ENCODE results near the gene PDS5A.

The PDS5A gene

GRCh38 chr4:39883646-39884045, 94.1 kb downstream of the PDS5A start:
- no peak overlapping the region for H3K9ac ChIP-seq
- no peak for TF ChIP-seq Cebpa-rat (IDR thresholded peaks at IDR 0.05)
- no peaks in the 10 kb centered on the region for H4K20me1 ChIP-seq
- H3K27ac ChIP-seq = no peak overlapping the region
- H3K4me3 ChIP-seq = no peak overlapping the region
- no peaks in the 10 kb centered on the region for H3K27me3 ChIP-seq
- no peak overlapping the region for H3K4me2 ChIP-seq
- peaks cover 91% of the 10 kb centered on the region for H3K36me3 ChIP-seq
- no peaks in the 10 kb centered on the region for H3K9me3 ChIP-seq
- no peaks in the 10 kb centered on the region for H3K4me1 ChIP-seq

- Histone ChIP-seq H3K4me3 (no peak overlapping the region), H3K9me3 (no peaks in the 10 kb centered on the region), H3K9ac (no peak overlapping the region), H3K27ac (no peak overlapping the region), H3K4me2 (no peak overlapping the region), H3K27me3 (no peaks in the 10 kb centered on the region), H3K4me1 (no peaks in the 10 kb centered on the region), H3K36me3 (peaks cover 91% of the 10 kb centered on the region), H4K20me1 (no peaks in the 10 kb centered on the region)
- no peak for TF ChIP-seq Cebpa-rat (IDR thresholded peaks at IDR 0.05)
These were observed 95.9 kb downstream of the PDS5A start for GRCh38 chr4:39881789-39882188.

- H3K9me3 ChIP-seq = no peaks in the 10 kb centered on the region
- no peak overlapping the region for H3K27ac ChIP-seq
- no peaks in the 10 kb centered on the region for H3K4me1 ChIP-seq
- no peaks in the 10 kb centered on the region for H3K27me3 ChIP-seq
- no peak overlapping the region for H3K4me3 ChIP-seq
- TF ChIP-seq Cebpa-rat (IDR thresholded peaks at IDR 0.05) = no peak
- H3K36me3 ChIP-seq = peaks cover 89% of the 10 kb centered on the region
- no peaks in the 10 kb centered on the region for H4K20me1 ChIP-seq
- no peak overlapping the region for H3K9ac ChIP-seq
- H3K4me2 ChIP-seq = no peak overlapping the region
These were observed 99.7 kb downstream of the PDS5A start for GRCh38 chr4:39877971-39878370.

DNA sequence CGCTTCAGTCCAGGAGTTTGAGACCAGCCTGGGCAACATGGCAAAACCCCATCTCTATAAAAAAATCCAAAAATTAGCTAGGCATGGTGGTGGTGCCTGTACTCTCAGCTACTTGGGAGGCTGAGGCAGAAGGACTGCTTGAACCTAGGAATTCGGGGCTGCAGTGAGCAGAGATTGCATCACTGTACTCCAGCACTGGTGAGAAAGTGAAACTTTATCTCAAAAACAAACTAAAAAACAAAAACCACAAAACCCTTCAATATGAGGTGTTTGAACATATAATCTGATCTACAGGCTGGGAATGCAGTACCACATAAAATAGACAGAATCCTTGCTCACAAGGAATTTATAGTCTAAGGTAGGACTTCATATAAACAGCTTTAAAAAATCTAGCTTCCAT, 103.9 kb downstream of the PDS5A start:
- no peaks in the 10 kb centered on the region for H3K9me3 ChIP-seq
- H3K4me1 ChIP-seq = no peaks in the 10 kb centered on the region
- H3K27ac ChIP-seq = no peak overlapping the region
- no peak overlapping the region for H3K4me2 ChIP-seq
- no peaks in the 10 kb centered on the region for H4K20me1 ChIP-seq
- no peak overlapping the region for H3K9ac ChIP-seq
- TF ChIP-seq Cebpa-rat (IDR thresholded peaks at IDR 0.05) = no peak
- H3K4me3 ChIP-seq = no peak overlapping the region
- H3K27me3 ChIP-seq = no peaks in the 10 kb centered on the region
- peaks cover 97% of the 10 kb centered on the region for H3K36me3 ChIP-seq

- Histone ChIP-seq H3K4me2 (no peak overlapping the region), H3K27ac (no peak overlapping the region), H3K27me3 (no peaks in the 10 kb centered on the region), H4K20me1 (no peaks in the 10 kb centered on the region), H3K9me3 (no peaks in the 10 kb centered on the region), H3K4me1 (no peaks in the 10 kb centered on the region), H3K9ac (no peak overlapping the region), H3K4me3 (no peak overlapping the region), H3K36me3 (peaks cover 92% of the 10 kb centered on the region)
- no peak for TF ChIP-seq Cebpa-rat (IDR thresholded peaks at IDR 0.05)
These were observed 112.4 kb downstream of the PDS5A start for GRCh38 chr4:39865280-39865679.

- Histone ChIP-seq H4K20me1 (no peaks in the 10 kb centered on the region), H3K4me2 (no peak overlapping the region), H3K4me3 (no peak overlapping the region), H3K9ac (no peak overlapping the region), H3K9me3 (no peaks in the 10 kb centered on the region), H3K27ac (no peak overlapping the region), H3K4me1 (no peaks in the 10 kb centered on the region), H3K36me3 (peaks cover 92% of the 10 kb centered on the region), H3K27me3 (no peaks in the 10 kb centered on the region)
- no peak for TF ChIP-seq Cebpa-rat (IDR thresholded peaks at IDR 0.05)
These were observed 113.3 kb downstream of the PDS5A start for GRCh38 chr4:39864391-39864790.

DNA sequence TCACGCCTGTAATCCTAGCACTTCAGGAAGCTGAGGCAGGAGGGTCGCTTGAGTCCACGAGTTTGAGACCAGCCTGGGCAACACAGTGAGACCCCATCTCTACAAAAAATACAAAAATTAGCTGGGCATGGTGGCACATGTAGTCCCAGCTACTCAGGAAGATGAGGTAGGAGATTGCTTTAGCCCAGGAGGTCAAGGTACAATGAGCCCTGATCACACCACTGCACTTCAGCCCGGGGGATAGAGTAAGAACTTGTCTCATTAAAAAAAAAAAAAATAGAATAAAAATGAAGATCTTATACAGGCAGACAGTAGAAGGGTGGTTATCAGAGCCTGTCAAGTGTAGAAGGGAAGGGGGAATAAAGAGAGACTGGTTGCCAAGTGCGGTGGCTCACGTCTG, 116.9 kb downstream of the PDS5A start:
- Histone ChIP-seq H3K36me3 (peaks cover 90% of the 10 kb centered on the region), H3K27me3 (no peaks in the 10 kb centered on the region), H3K4me2 (no peak overlapping the region), H3K4me1 (no peaks in the 10 kb centered on the region), H3K9ac (no peak overlapping the region), H4K20me1 (no peaks in the 10 kb centered on the region), H3K9me3 (peaks cover 7% of the 10 kb centered on the region), H3K27ac (no peak overlapping the region), H3K4me3 (no peak overlapping the region)
- TF ChIP-seq Cebpa-rat (IDR thresholded peaks at IDR 0.05) = no peak

DNA sequence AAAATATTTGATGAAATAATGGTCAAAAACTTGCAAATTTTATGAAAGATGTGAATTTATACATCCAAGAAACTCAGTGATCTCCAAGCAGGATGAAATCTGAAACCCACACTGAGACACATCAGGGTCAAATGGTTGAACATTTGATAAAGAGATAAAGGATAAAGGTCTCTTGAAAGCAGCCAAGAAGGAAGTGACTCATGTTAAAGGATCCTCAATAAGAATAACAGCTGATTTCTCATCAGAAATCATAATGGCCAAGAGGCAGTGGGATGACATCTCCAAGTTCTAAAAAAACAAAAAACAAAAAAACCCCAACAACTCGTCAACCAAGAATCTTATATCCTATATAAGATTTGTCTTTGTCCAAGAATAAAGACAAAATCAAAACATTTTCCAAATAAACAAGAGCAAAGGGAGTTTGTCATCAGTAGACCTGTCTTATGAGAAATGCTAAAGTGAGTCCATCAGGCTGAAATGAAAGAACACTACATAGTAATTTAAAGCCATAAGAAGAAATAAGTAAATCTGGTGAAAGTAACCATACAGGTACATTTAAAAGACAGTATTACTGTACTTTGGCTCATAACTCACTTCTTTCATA, 121.7 kb downstream of the PDS5A start:
- Histone ChIP-seq H3K4me1 (no peaks in the 10 kb centered on the region), H3K27ac (no peak overlapping the region), H3K36me3 (peaks cover 87% of the 10 kb centered on the region)

GRCh38 chr4:39852636-39853035, 125.1 kb downstream of the PDS5A start:
- TF ChIP-seq Cebpa-rat (IDR thresholded peaks at IDR 0.05) = no peak
- H3K4me1 ChIP-seq = no peaks in the 10 kb centered on the region
- no peaks in the 10 kb centered on the region; the same call in 1 of the 2 replicates for H4K20me1 ChIP-seq
- H3K27me3 ChIP-seq = no peaks in the 10 kb centered on the region
- no peak overlapping the region for H3K4me3 ChIP-seq
- H3K4me2 ChIP-seq = no peak overlapping the region
- no peak overlapping the region for H3K9ac ChIP-seq
- peaks cover 89% of the 10 kb centered on the region for H3K36me3 ChIP-seq
- H3K27ac ChIP-seq = no peak overlapping the region
- H3K9me3 ChIP-seq = peaks cover 8% of the 10 kb centered on the region

More for the DNA sequence above, 121.7 kb downstream of the PDS5A start:
- Histone ChIP-seq H4K20me1 (no peaks in the 10 kb centered on the region; the same call in 1 of the 2 replicates), H3K9me3 (peaks cover 8% of the 10 kb centered on the region), H3K4me3 (no peak overlapping the region), H3K4me2 (no peak overlapping the region), H3K9ac (no peak overlapping the region), H3K27me3 (no peaks in the 10 kb centered on the region)
- TF ChIP-seq Cebpa-rat (IDR thresholded peaks at IDR 0.05) = no peak

GRCh38 chr4:39850727-39851126, 127.0 kb downstream of the PDS5A start:
- Histone ChIP-seq H3K27me3 (no peaks in the 10 kb centered on the region), H3K4me3 (no peak overlapping the region), H3K4me1 (no peaks in the 10 kb centered on the region), H3K9ac (no peak overlapping the region), H3K27ac (no peak overlapping the region), H3K36me3 (peaks cover 90% of the 10 kb centered on the region), H3K4me2 (no peak overlapping the region), H4K20me1 (no peaks in the 10 kb centered on the region; the same call in 1 of the 2 replicates), H3K9me3 (peaks cover under 1% of the 10 kb centered on the region; the same call in 1 of the 2 replicates)
- TF ChIP-seq Cebpa-rat (IDR thresholded peaks at IDR 0.05) = no peak

DNA sequence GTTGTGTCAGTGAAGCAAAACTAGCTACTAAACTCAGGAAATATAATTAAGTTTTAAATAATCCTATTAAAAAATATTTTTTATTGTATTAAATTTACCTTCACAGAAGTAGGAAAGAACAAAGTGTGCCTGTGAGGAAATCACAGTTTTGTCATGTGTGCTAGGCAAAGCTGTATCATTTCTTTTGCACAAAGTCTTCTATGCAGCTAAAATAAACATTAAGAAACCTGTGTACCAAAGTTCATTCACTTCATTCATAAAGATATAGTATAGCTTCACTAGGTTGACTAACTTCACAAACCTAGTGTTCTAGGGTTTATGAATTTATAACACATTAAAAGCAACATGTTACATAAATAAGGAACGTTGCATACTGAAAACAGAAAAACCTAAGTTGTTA, 131.0 kb downstream of the PDS5A start:
- Histone ChIP-seq H4K20me1 (no peaks in the 10 kb centered on the region), H3K9me3 (no peaks in the 10 kb centered on the region), H3K4me2 (no peak overlapping the region), H3K36me3 (peaks cover 90% of the 10 kb centered on the region), H3K4me3 (no peak overlapping the region), H3K27me3 (no peaks in the 10 kb centered on the region), H3K4me1 (no peaks in the 10 kb centered on the region), H3K27ac (no peak overlapping the region), H3K9ac (no peak overlapping the region)
- no peak for TF ChIP-seq Cebpa-rat (IDR thresholded peaks at IDR 0.05)

Measured in BLaER1 (cell line).